Measurements from ENCODE around the gene CERS6.

DNA sequence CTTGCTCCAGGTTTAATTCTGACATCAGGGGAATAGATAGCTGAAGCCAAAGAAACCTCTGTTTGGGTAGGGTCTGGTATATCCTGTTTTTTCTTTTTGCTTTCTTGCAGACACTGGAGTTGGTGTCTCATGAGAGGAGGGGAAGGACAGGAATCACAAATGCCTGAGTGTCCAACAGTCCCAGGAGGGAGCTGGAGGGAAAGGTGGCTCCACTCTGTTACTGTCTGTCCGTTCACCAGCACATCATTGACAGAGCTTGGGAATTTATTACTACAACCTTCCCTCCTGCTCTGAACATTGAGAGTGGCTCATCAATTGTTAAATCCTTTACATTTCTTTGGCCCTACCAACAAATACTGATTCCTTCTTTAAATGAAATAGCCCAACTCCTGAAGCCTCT lies 194.1 kb downstream of the CERS6 start:
- TF ChIP-seq POLR2AphosphoS5 (IDR thresholded peaks at IDR 0.05) (no peak), EP300 (IDR thresholded peaks at IDR 0.05; ENCODE audit: low read depth) (no peak)
- TF ChIP-seq, protein P1, sequence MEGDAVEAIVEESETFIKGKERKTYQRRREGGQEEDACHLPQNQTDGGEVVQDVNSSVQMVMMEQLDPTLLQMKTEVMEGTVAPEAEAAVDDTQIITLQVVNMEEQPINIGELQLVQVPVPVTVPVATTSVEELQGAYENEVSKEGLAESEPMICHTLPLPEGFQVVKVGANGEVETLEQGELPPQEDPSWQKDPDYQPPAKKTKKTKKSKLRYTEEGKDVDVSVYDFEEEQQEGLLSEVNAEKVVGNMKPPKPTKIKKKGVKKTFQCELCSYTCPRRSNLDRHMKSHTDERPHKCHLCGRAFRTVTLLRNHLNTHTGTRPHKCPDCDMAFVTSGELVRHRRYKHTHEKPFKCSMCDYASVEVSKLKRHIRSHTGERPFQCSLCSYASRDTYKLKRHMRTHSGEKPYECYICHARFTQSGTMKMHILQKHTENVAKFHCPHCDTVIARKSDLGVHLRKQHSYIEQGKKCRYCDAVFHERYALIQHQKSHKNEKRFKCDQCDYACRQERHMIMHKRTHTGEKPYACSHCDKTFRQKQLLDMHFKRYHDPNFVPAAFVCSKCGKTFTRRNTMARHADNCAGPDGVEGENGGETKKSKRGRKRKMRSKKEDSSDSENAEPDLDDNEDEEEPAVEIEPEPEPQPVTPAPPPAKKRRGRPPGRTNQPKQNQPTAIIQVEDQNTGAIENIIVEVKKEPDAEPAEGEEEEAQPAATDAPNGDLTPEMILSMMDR (IDR thresholded peaks at IDR 0.05): no peak

Measured in transverse colon (tissue), 4 donors.